D341Med (cell line): ENCODE results near the gene TYRO3.
"Not testable (repeated sequence)": the region's sequence is repeated elsewhere in the genome, so short reads cannot be mapped to it uniquely, and the experiment has no call there.

ENCODE experiments used
- DNase-seq: peaks from one replicate; pipeline ENCODE4 v3.0.0; 2012; ENCODE audit warnings: low spot score

TYRO3 gene

GRCh38 chr15:41574158-41574557 is 15.1 kb downstream of the TYRO3 start:
- peak; percentile 41 for DNase-seq

GRCh38 chr15:41575282-41575681 is 16.3 kb downstream of the TYRO3 start:
- DNase-seq, result peak; percentile 26

GRCh38 chr15:41577863-41578735 is 19.1 kb downstream of the TYRO3 start:
- DNase-seq, result peak; percentile 21

GRCh38 chr15:41578736-41579383 is 19.8 kb downstream of the TYRO3 start:
- peak; percentile 6 for DNase-seq

GRCh38 chr15:41581110-41581509 is 22.1 kb downstream of the TYRO3 start:
- DNase-seq, result peak; percentile 41

GRCh38 chr15:41583795-41584194 is 24.8 kb downstream of the TYRO3 start:
- peak; percentile 4 for DNase-seq

GRCh38 chr15:41584636-41585126 is 25.7 kb downstream of the TYRO3 start:
- no peak for DNase-seq

GRCh38 chr15:41585127-41586047 is 26.4 kb downstream of the TYRO3 start:
- DNase-seq, result peak; percentile 26

GRCh38 chr15:41586531-41587282 is 27.7 kb downstream of the TYRO3 start:
- DNase-seq, result not testable (repeated sequence)

GRCh38 chr15:41589018-41589417 is 30.0 kb downstream of the TYRO3 start:
- DNase-seq, result not testable (repeated sequence)

GRCh38 chr15:41589571-41589970 is 30.6 kb downstream of the TYRO3 start:
- DNase-seq, result not testable (repeated sequence)

GRCh38 chr15:41591217-41591616 is 32.2 kb downstream of the TYRO3 start:
- not testable (repeated sequence) for DNase-seq

- DNase-seq, result not testable (repeated sequence)
Measured at GRCh38 chr15:41592718-41593117, 33.7 kb downstream of the TYRO3 start.

- DNase-seq, result no peak
Measured at GRCh38 chr15:41594801-41595746, 36.1 kb downstream of the TYRO3 start.

- no peak for DNase-seq
Measured at GRCh38 chr15:41596972-41597371, 38.0 kb downstream of the TYRO3 start.

GRCh38 chr15:41597787-41598186 is 38.8 kb downstream of the TYRO3 start:
- no peak for DNase-seq

- no peak for DNase-seq
Measured at GRCh38 chr15:41599061-41599460, 40.0 kb downstream of the TYRO3 start.

GRCh38 chr15:41603411-41603935 is 44.5 kb downstream of the TYRO3 start:
- no peak for DNase-seq

GRCh38 chr15:41603941-41604911 is 45.2 kb downstream of the TYRO3 start:
- peak; percentile 82 for DNase-seq
